ENCODE measurements around the gene LILRA6.
"Not testable (repeated sequence)": the region's sequence is repeated elsewhere in the genome, so short reads cannot be mapped to it uniquely, and the experiment has no call there.

Gene LILRA6

GRCh38 chr19:54218259-54218658 is 24.3 kb downstream of the LILRA6 start:
- Histone ChIP-seq H3K36me3 (ENCODE audit: insufficient read depth, low read length) (peaks cover 35% of the 10 kb centered on the region), H2AFZ (ENCODE audit: low read length) (no peak overlapping the region), H4K20me1 (ENCODE audit: insufficient read depth, low read length) (no peaks in the 10 kb centered on the region), H3K4me1 (ENCODE audit: insufficient read depth, low read length, severe bottlenecking) (no peaks in the 10 kb centered on the region), H3K9me3 (ENCODE audit: low read length) (no peaks in the 10 kb centered on the region), H3K4me3 (ENCODE audit: low read depth, low read length, poor library complexity, severe bottlenecking) (no peak overlapping the region), H3K27me3 (ENCODE audit: insufficient read depth, low read length) (no peaks in the 10 kb centered on the region), H3F3A (ENCODE audit: insufficient read depth, low read length) (no peaks in the 10 kb centered on the region), H3K9ac (ENCODE audit: low read length) (no peak overlapping the region), H3K4me2 (ENCODE audit: low read length) (no peak overlapping the region), H3K79me2 (ENCODE audit: insufficient read depth, low read length) (no peaks in the 10 kb centered on the region), H3K27ac (ENCODE audit: low read depth, low read length, poor library complexity, severe bottlenecking) (no peak overlapping the region), H3K9me2 (ENCODE audit: low read depth, low read length) (no peaks in the 10 kb centered on the region)
- TF ChIP-seq, protein P1, sequence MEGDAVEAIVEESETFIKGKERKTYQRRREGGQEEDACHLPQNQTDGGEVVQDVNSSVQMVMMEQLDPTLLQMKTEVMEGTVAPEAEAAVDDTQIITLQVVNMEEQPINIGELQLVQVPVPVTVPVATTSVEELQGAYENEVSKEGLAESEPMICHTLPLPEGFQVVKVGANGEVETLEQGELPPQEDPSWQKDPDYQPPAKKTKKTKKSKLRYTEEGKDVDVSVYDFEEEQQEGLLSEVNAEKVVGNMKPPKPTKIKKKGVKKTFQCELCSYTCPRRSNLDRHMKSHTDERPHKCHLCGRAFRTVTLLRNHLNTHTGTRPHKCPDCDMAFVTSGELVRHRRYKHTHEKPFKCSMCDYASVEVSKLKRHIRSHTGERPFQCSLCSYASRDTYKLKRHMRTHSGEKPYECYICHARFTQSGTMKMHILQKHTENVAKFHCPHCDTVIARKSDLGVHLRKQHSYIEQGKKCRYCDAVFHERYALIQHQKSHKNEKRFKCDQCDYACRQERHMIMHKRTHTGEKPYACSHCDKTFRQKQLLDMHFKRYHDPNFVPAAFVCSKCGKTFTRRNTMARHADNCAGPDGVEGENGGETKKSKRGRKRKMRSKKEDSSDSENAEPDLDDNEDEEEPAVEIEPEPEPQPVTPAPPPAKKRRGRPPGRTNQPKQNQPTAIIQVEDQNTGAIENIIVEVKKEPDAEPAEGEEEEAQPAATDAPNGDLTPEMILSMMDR (IDR thresholded peaks at IDR 0.05; ENCODE audit: low read length) = no peak
- no peak for TF ChIP-seq EZH2 (IDR thresholded peaks at IDR 0.05; ENCODE audit: borderline replicate concordance, low read length)

- H3K4me2 ChIP-seq (ENCODE audit: low read length); H3K9ac ChIP-seq (ENCODE audit: low read length): not testable (repeated sequence)
- H3K36me3 ChIP-seq (ENCODE audit: insufficient read depth, low read length) = peaks cover 41% of the 10 kb centered on the region
Observed at GRCh38 chr19:54217517-54218247, 24.9 kb downstream of the LILRA6 start.

GRCh38 chr19:54216869-54217268 is 25.7 kb downstream of the LILRA6 start:
- H3K9me2 ChIP-seq (ENCODE audit: low read depth, low read length) = no peaks in the 10 kb centered on the region
- no peak overlapping the region for H3K27ac ChIP-seq (ENCODE audit: low read depth, low read length, poor library complexity, severe bottlenecking)
- no peak overlapping the region for H2AFZ ChIP-seq (ENCODE audit: low read length)
- H3K9me3 ChIP-seq (ENCODE audit: low read length) = no peaks in the 10 kb centered on the region
- no peaks in the 10 kb centered on the region for H3K4me1 ChIP-seq (ENCODE audit: insufficient read depth, low read length, severe bottlenecking)
- peaks cover 47% of the 10 kb centered on the region for H3K36me3 ChIP-seq (ENCODE audit: insufficient read depth, low read length)
- no peaks in the 10 kb centered on the region for H3K79me2 ChIP-seq (ENCODE audit: insufficient read depth, low read length)
- TF ChIP-seq, protein P1 (IDR thresholded peaks at IDR 0.05; ENCODE audit: low read length) = no peak
- TF ChIP-seq EZH2 (IDR thresholded peaks at IDR 0.05; ENCODE audit: borderline replicate concordance, low read length) = no peak
- no peak overlapping the region for H3K9ac ChIP-seq (ENCODE audit: low read length)
- H3K4me2 ChIP-seq (ENCODE audit: low read length) = no peak overlapping the region
- H3F3A ChIP-seq (ENCODE audit: insufficient read depth, low read length) = no peaks in the 10 kb centered on the region
- H3K4me3 ChIP-seq (ENCODE audit: low read depth, low read length, poor library complexity, severe bottlenecking) = no peak overlapping the region
- no peaks in the 10 kb centered on the region for H4K20me1 ChIP-seq (ENCODE audit: insufficient read depth, low read length)
- no peaks in the 10 kb centered on the region for H3K27me3 ChIP-seq (ENCODE audit: insufficient read depth, low read length)

More at GRCh38 chr19:54217517-54218247, 24.9 kb downstream of the LILRA6 start:
- not testable (repeated sequence) for H3K4me3 ChIP-seq (ENCODE audit: low read depth, low read length, poor library complexity, severe bottlenecking); H3K9me3 ChIP-seq (ENCODE audit: low read length); H3F3A ChIP-seq (ENCODE audit: insufficient read depth, low read length); H3K4me1 ChIP-seq (ENCODE audit: insufficient read depth, low read length, severe bottlenecking); H4K20me1 ChIP-seq (ENCODE audit: insufficient read depth, low read length); H2AFZ ChIP-seq (ENCODE audit: low read length); H3K9me2 ChIP-seq (ENCODE audit: low read depth, low read length); H3K79me2 ChIP-seq (ENCODE audit: insufficient read depth, low read length); H3K27ac ChIP-seq (ENCODE audit: low read depth, low read length, poor library complexity, severe bottlenecking); H3K27me3 ChIP-seq (ENCODE audit: insufficient read depth, low read length)

- H3F3A ChIP-seq (ENCODE audit: insufficient read depth, low read length); H3K4me2 ChIP-seq (ENCODE audit: low read length): not testable (repeated sequence)
Observed at GRCh38 chr19:54214734-54215133, 27.9 kb downstream of the LILRA6 start.

GRCh38 chr19:54214217-54214616 is 28.4 kb downstream of the LILRA6 start:
- not testable (repeated sequence) for H3K4me1 ChIP-seq (ENCODE audit: insufficient read depth, low read length, severe bottlenecking); H3K27me3 ChIP-seq (ENCODE audit: insufficient read depth, low read length); H3K4me2 ChIP-seq (ENCODE audit: low read length); H3K27ac ChIP-seq (ENCODE audit: low read depth, low read length, poor library complexity, severe bottlenecking); H3K79me2 ChIP-seq (ENCODE audit: insufficient read depth, low read length); H3K9ac ChIP-seq (ENCODE audit: low read length); H2AFZ ChIP-seq (ENCODE audit: low read length); H4K20me1 ChIP-seq (ENCODE audit: insufficient read depth, low read length); H3K9me3 ChIP-seq (ENCODE audit: low read length); H3K9me2 ChIP-seq (ENCODE audit: low read depth, low read length); H3K4me3 ChIP-seq (ENCODE audit: low read depth, low read length, poor library complexity, severe bottlenecking); H3F3A ChIP-seq (ENCODE audit: insufficient read depth, low read length)
- H3K36me3 ChIP-seq (ENCODE audit: insufficient read depth, low read length) = peaks cover 66% of the 10 kb centered on the region

More at GRCh38 chr19:54214734-54215133, 27.9 kb downstream of the LILRA6 start:
- not testable (repeated sequence) for H3K4me3 ChIP-seq (ENCODE audit: low read depth, low read length, poor library complexity, severe bottlenecking); H3K9ac ChIP-seq (ENCODE audit: low read length); H3K27ac ChIP-seq (ENCODE audit: low read depth, low read length, poor library complexity, severe bottlenecking); H4K20me1 ChIP-seq (ENCODE audit: insufficient read depth, low read length); H3K79me2 ChIP-seq (ENCODE audit: insufficient read depth, low read length); H3K9me3 ChIP-seq (ENCODE audit: low read length); H3K4me1 ChIP-seq (ENCODE audit: insufficient read depth, low read length, severe bottlenecking); H3K9me2 ChIP-seq (ENCODE audit: low read depth, low read length); H3K27me3 ChIP-seq (ENCODE audit: insufficient read depth, low read length); H2AFZ ChIP-seq (ENCODE audit: low read length)
- H3K36me3 ChIP-seq (ENCODE audit: insufficient read depth, low read length) = peaks cover 64% of the 10 kb centered on the region

Data from OCI-LY1 (cell line).